CD1c-positive myeloid dendritic cell (primary cell): Measurements from ENCODE around the gene B9D1.

Experiments used
- DNase-seq: peaks from one replicate; pipeline ENCODE4 v3.0.0-alpha.2; 2016; ENCODE audit errors: extremely low spot score

The B9D1 gene

GRCh38 chr17:19304209-19304608 lies 58.3 kb downstream of the B9D1 start:
- peak; percentile 94 for DNase-seq

DNA sequence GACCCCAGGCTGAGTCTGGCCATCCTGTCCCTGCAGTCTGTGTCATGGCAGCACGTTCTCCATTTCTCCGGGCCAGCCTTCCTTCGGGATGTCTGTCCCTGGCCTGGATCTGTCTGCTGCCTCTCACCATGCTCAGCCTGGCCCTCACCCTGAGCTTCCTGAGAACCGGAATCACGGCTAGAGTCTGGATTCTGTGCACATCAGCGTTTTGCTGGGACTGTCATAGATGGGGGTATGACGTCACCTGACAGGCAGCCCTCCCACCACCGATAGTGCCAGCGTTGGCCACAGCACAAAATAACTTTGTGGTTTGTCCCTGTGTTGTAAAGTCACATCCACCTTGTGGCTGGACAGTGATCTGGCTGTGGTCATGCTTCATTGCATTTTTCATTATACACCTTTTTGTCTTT lies 59.2 kb downstream of the B9D1 start:
- DNase-seq, result peak; percentile 59

- peak; percentile 78 for DNase-seq
Observed at GRCh38 chr17:19302791-19303331, 59.7 kb downstream of the B9D1 start.

GRCh38 chr17:19301973-19302372 lies 60.5 kb downstream of the B9D1 start:
- no peak for DNase-seq

DNA sequence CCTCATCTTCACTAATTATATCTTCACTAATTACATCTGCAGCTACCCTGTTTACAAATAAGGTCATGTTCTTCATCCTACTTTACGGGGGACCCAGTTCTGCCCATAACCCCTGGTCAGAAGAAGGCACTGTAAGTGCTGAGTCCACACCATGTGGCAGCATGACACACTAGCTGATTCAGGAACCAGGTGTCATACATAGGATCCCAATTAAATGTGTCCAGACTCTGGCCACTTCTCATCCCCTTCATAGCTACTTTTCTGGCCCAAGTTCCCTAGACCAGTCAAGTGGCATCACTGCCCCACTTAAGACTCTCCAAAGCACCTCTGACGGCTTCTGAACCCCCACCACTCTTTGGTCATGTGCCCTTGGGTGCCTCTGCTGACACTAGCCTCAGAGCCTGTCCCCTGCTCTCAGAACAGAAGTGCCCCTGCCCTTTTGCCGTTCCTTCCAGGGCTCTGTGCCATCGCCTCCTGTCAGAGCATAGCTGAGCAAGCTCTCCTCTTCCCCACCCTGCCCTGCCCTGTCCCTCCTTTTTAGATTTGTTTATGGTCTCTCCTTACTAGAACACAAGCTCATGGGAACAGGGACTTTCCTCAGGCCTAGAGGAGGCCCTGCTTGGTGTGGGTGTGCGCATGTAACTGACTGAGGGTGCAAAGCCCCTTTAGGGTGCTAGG lies 61.1 kb downstream of the B9D1 start:
- no peak for DNase-seq

- DNase-seq, result no peak
Observed at GRCh38 chr17:19299866-19300265, 62.7 kb downstream of the B9D1 start.

GRCh38 chr17:19299214-19299747 lies 63.2 kb downstream of the B9D1 start:
- no peak for DNase-seq

GRCh38 chr17:19298569-19299213 lies 63.8 kb downstream of the B9D1 start:
- DNase-seq, result no peak

DNA sequence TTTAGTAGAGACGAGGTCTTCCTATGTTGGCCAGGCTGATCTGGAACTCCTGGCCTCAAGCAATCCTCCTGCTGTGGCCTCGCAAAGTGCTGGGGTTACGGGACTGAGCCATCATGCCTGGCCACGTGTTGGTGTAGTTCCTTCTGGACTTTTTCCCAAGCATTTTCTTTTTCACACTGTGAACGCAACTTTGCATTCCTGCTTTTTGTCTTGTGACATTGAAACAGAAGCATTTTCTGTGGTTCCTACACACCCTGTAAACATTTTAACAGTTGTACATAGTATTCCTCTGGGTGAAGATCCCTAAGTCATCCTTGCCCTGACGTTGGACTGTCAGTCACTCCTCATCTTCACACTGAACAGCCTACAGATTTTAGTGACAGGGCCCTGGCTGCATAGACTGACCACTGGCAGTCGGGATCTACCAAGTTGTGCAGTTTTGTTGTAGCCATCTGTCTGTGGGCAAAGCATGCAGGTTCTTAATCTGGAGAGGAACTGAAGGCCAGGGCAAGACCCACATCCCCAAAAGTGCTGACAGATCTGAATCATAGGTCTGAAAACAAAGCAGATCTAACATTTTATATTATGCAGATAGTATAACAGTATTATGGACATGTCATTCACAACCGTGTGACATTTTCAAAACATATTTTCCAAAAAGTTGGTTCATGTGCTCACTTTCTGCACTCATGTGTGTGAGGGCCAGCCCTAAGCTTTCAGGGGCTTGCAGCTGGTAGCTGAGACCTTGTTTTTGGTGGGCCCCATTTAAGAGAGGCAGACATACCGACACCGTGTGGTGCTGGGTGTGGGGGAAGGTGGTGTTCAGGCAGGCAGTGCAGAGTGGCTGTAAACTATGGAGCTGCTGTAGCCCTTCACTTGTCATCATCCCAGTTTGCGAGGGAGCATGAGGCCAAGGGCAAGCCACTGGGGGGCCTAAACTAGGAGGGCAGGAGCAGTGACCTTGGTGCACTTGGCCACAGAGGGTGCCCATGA lies 65.4 kb downstream of the B9D1 start:
- peak; percentile 69 for DNase-seq

DNA sequence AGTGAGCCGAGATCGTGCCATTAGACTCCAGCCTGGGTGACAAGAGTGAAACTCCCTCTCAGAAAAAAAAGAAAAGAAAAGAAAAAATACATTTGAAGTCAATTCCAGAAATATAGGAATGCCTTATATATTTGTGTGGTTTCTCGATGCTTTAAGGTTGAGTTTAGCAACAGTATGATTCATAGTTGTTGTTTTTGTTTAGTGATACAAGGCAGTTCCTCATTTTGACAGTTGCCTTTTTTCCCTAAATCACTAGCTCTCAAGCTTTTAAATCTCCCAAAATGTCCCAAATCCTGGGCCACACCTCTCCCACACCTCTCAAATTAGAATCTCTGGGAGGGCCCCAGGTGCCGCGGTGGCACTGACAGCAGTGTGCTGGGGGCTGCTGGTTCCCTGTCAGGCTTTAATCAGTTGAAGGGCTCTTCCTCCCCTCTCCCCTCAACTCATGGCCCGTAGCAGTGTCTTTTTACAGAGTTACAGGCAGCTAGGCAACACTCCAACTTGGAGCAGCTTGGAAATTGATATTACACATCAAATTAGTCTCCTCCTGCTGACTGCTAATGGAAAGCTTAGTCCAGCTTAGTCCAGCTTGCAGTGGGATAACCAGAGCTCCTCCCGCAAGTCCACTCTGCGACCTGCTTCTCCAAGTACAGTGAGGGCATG lies 66.9 kb downstream of the B9D1 start:
- peak; percentile 81 for DNase-seq

DNA sequence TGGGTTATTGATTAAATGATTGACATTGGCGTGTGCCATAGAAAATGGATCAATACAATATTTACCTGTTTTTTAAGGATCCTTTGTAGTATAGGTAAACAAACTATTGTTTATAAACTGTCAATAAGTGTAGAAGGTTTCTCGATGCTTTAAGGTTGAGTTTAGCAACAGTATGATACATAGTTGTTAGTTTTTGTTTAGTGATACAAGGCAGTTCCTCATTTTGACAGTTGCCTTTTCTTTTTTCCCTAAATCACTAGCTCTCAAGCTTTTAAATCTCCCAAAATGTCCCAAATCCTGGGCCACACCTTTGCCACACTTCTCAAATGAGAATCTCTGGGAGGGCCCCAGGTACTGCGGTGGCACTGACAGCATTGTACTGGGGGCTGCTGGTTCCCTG lies 68.1 kb downstream of the B9D1 start:
- peak; percentile 50 for DNase-seq
